ENCODE results near the gene PCDH7. TPM values are rescaled to one million over a fixed set of nuclear protein-coding genes. Genes with fewer than 3 reads are reported as not detected.
A peak's percentile ranks its signal among the peaks of the same experiment; 100 is the strongest.

The PCDH7 gene
- total RNA-seq (2014; rRNA removed; shearing (Covaris generic)): 0.10 TPM in 1 of 2 replicates, not detected in the other

GRCh38 chr4:30720021-30720660, at the start of gene PCDH7:
TSS of gene PCDH7 (plus strand) at chr4:30720369. CDS start at chr4:30721423, 1,054 bp downstream.
- in situ Hi-C loops (cut with HindIII; ENCODE audit: low sequenced_read_pairs): no loop called here

GRCh38 chr4:30671926-30672448, 48.2 kb upstream of the PCDH7 start:
- in situ Hi-C loops (cut with HindIII; ENCODE audit: low sequenced_read_pairs): no loop called here
- DNase-seq (ENCODE audit: low spot score): no peak

More at GRCh38 chr4:30720021-30720660, at the start of gene PCDH7:
- no peak for DNase-seq (ENCODE audit: low spot score)

GRCh38 chr4:30696191-30696590, 24.0 kb upstream of the PCDH7 start:
- in situ Hi-C loops (cut with HindIII; ENCODE audit: low sequenced_read_pairs): no loop called here
- DNase-seq (ENCODE audit: low spot score): no peak

- in situ Hi-C loops (cut with HindIII; ENCODE audit: low sequenced_read_pairs): no loop called here
Observed at GRCh38 chr4:30714408-30715031, 5.6 kb upstream of the PCDH7 start.

GRCh38 chr4:30716158-30716557, 4.0 kb upstream of the PCDH7 start:
- in situ Hi-C loops (cut with HindIII; ENCODE audit: low sequenced_read_pairs): no loop called here
- DNase-seq (ENCODE audit: low spot score): peak; percentile 6

More at GRCh38 chr4:30714408-30715031, 5.6 kb upstream of the PCDH7 start:
- DNase-seq (ENCODE audit: low spot score): peak; percentile 13

GRCh38 chr4:30716681-30717207, 3.4 kb upstream of the PCDH7 start:
- no peak for DNase-seq (ENCODE audit: low spot score)
- in situ Hi-C loops (cut with HindIII; ENCODE audit: low sequenced_read_pairs): no loop called here

GRCh38 chr4:30717208-30718020, 2.8 kb upstream of the PCDH7 start:
- in situ Hi-C loops (cut with HindIII; ENCODE audit: low sequenced_read_pairs): no loop called here
- DNase-seq (ENCODE audit: low spot score): peak; percentile 19

GRCh38 chr4:30718021-30718542, 2.1 kb upstream of the PCDH7 start:
- no peak for DNase-seq (ENCODE audit: low spot score)
- in situ Hi-C loops (cut with HindIII; ENCODE audit: low sequenced_read_pairs): no loop called here

- no peak for DNase-seq (ENCODE audit: low spot score)
- in situ Hi-C loops (cut with HindIII; ENCODE audit: low sequenced_read_pairs): no loop called here
Observed at GRCh38 chr4:30718641-30719453, 1.3 kb upstream of the PCDH7 start.

- in situ Hi-C loops (cut with HindIII; ENCODE audit: low sequenced_read_pairs): no loop called here
- peak; percentile 10 for DNase-seq (ENCODE audit: low spot score)
Observed at GRCh38 chr4:30719454-30720020, 632 bp upstream of the PCDH7 start.

- no peak for DNase-seq (ENCODE audit: low spot score)
- in situ Hi-C loops (cut with HindIII; ENCODE audit: low sequenced_read_pairs): no loop called here
Observed at GRCh38 chr4:30720661-30721184, 554 bp downstream of the PCDH7 start.

GRCh38 chr4:30721185-30722091, 1.3 kb downstream of the PCDH7 start:
- in situ Hi-C loops (cut with HindIII; ENCODE audit: low sequenced_read_pairs): no loop called here

GRCh38 chr4:30722092-30722358, 1.9 kb downstream of the PCDH7 start:
- in situ Hi-C loops (cut with HindIII; ENCODE audit: low sequenced_read_pairs): no loop called here
- no peak for DNase-seq (ENCODE audit: low spot score)

More at GRCh38 chr4:30721185-30722091, 1.3 kb downstream of the PCDH7 start:
- DNase-seq (ENCODE audit: low spot score): no peak

GRCh38 chr4:30722359-30723200, 2.4 kb downstream of the PCDH7 start:
- in situ Hi-C loops (cut with HindIII; ENCODE audit: low sequenced_read_pairs): no loop called here
- DNase-seq (ENCODE audit: low spot score): no peak

GRCh38 chr4:30723201-30723955, 3.2 kb downstream of the PCDH7 start:
- no peak for DNase-seq (ENCODE audit: low spot score)
- in situ Hi-C loops (cut with HindIII; ENCODE audit: low sequenced_read_pairs): no loop called here

- no peak for DNase-seq (ENCODE audit: low spot score)
- in situ Hi-C loops (cut with HindIII; ENCODE audit: low sequenced_read_pairs): no loop called here
Observed at GRCh38 chr4:30724247-30724646, 4.1 kb downstream of the PCDH7 start.

Data from G401 (cell line).